OCI-LY3 (cell line): ENCODE measurements around the gene TACR3.
"Not testable (repeated sequence)": the region's sequence is repeated elsewhere in the genome, so short reads cannot be mapped to it uniquely, and the experiment has no call there.

Source experiments
- EZH2phosphoT487 ChIP-seq: fragments of 200-600 bp; shearing (Covaris generic); IDR thresholded peaks from 2 replicates; pipeline ENCODE4 v1.6.1; 2018; ENCODE audit warnings: antibody characterized with exemption, mixed run types, low read depth
- TF ChIP-seq, protein P1 (sequence below): fragments of 200-600, 300-600 bp; sonication (generic); IDR thresholded peaks from 2 replicates; pipeline ENCODE4 v1.5.1; 2014; ENCODE audit warnings: antibody characterized with exemption, low read length, low read depth

DNA sequence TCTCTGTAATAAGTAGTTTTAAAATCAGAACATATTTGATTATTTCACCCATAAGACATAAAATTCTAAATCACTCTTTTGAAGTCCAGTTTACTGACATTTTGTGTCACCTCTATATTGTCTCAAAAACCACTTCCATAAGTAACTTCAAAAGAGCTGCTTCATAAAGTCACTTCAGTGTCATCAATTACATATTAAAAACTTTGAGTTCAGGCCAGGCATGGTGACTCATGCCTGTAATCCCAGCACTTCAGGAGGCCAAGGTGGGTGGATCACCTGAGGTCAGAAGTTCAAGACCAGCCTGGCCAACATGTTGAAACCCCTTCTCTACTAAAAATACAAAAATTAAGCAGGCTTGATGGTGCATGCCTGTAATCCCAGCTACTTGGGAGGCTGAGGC, 53.0 kb downstream of the TACR3 start:
- TF ChIP-seq, protein P1, sequence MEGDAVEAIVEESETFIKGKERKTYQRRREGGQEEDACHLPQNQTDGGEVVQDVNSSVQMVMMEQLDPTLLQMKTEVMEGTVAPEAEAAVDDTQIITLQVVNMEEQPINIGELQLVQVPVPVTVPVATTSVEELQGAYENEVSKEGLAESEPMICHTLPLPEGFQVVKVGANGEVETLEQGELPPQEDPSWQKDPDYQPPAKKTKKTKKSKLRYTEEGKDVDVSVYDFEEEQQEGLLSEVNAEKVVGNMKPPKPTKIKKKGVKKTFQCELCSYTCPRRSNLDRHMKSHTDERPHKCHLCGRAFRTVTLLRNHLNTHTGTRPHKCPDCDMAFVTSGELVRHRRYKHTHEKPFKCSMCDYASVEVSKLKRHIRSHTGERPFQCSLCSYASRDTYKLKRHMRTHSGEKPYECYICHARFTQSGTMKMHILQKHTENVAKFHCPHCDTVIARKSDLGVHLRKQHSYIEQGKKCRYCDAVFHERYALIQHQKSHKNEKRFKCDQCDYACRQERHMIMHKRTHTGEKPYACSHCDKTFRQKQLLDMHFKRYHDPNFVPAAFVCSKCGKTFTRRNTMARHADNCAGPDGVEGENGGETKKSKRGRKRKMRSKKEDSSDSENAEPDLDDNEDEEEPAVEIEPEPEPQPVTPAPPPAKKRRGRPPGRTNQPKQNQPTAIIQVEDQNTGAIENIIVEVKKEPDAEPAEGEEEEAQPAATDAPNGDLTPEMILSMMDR, result not testable (repeated sequence)
- not testable (repeated sequence) for TF ChIP-seq EZH2phosphoT487
